ENCODE results near the gene SCNN1G. TPM values are rescaled to one million over a fixed set of nuclear protein-coding genes. Genes with fewer than 3 reads are reported as not detected.
"Not testable (repeated sequence)": the region's sequence is repeated elsewhere in the genome, so short reads cannot be mapped to it uniquely, and the experiment has no call there.

Gene SCNN1G
- total RNA-seq, result not detected in 2 replicates

- no peak for DNase-seq (ENCODE audit: low read depth, low spot score)
Observed at GRCh38 chr16:23182679-23183542, at the start of gene SCNN1G. Gene SCNN1G, plus strand, starts transcription at chr16:23182745. Its CDS starts 3,527 bp downstream, at chr16:23186272.

- DNase-seq (ENCODE audit: low read depth, low spot score), result no peak
Observed at GRCh38 chr16:23132775-23133463, 49.6 kb upstream of the SCNN1G start.

GRCh38 chr16:23134274-23134673, 48.3 kb upstream of the SCNN1G start:
- peak; percentile 92 for DNase-seq (ENCODE audit: low read depth, low spot score)

- DNase-seq (ENCODE audit: low read depth, low spot score), result no peak
Observed at GRCh38 chr16:23137256-23137655, 45.3 kb upstream of the SCNN1G start.

- no peak for DNase-seq (ENCODE audit: low read depth, low spot score)
Observed at GRCh38 chr16:23137818-23138217, 44.7 kb upstream of the SCNN1G start.

GRCh38 chr16:23140107-23140506, 42.4 kb upstream of the SCNN1G start:
- DNase-seq (ENCODE audit: low read depth, low spot score), result no peak

- no peak for DNase-seq (ENCODE audit: low read depth, low spot score)
Observed at GRCh38 chr16:23141033-23141432, 41.5 kb upstream of the SCNN1G start.

- DNase-seq (ENCODE audit: low read depth, low spot score), result no peak
Observed at GRCh38 chr16:23141500-23141899, 41.0 kb upstream of the SCNN1G start.

GRCh38 chr16:23141959-23142740, 40.4 kb upstream of the SCNN1G start:
- no peak for DNase-seq (ENCODE audit: low read depth, low spot score)

- no peak for DNase-seq (ENCODE audit: low read depth, low spot score)
Observed at GRCh38 chr16:23143391-23143790, 39.2 kb upstream of the SCNN1G start.

GRCh38 chr16:23144393-23144792, 38.2 kb upstream of the SCNN1G start:
- DNase-seq (ENCODE audit: low read depth, low spot score), result not testable (repeated sequence)

- DNase-seq (ENCODE audit: low read depth, low spot score), result no peak
Observed at GRCh38 chr16:23145186-23145585, 37.4 kb upstream of the SCNN1G start.

GRCh38 chr16:23145608-23146007, 36.9 kb upstream of the SCNN1G start:
- no peak for DNase-seq (ENCODE audit: low read depth, low spot score)

GRCh38 chr16:23146877-23147601, 35.5 kb upstream of the SCNN1G start:
- DNase-seq (ENCODE audit: low read depth, low spot score), result no peak

- no peak for DNase-seq (ENCODE audit: low read depth, low spot score)
Observed at GRCh38 chr16:23147666-23148065, 34.9 kb upstream of the SCNN1G start.

- DNase-seq (ENCODE audit: low read depth, low spot score), result no peak
Observed at GRCh38 chr16:23148166-23148512, 34.4 kb upstream of the SCNN1G start.

GRCh38 chr16:23148513-23149266, 33.9 kb upstream of the SCNN1G start:
- no peak for DNase-seq (ENCODE audit: low read depth, low spot score)

GRCh38 chr16:23149267-23149992, 33.1 kb upstream of the SCNN1G start, which contains the start of gene USP31:
Gene USP31, minus strand, starts transcription at chr16:23149452. Its CDS starts 182 bp downstream, at chr16:23149270.
- DNase-seq (ENCODE audit: low read depth, low spot score), result peak; percentile 85

- no peak for DNase-seq (ENCODE audit: low read depth, low spot score)
Observed at GRCh38 chr16:23149993-23150364, 32.6 kb upstream of the SCNN1G start.

All from pulmonary artery endothelial cell (primary cell).